Natural killer cell (primary cell): Measurements from ENCODE around the gene CA10. TPM values are rescaled to one million over a fixed set of nuclear protein-coding genes. Genes with fewer than 3 reads are reported as not detected.

ENCODE experiments used
- ATAC-seq, 3 donors: fragments of 150-1000 bp in 2 of 3; fragments of 200-7000 bp in 1 of 3; cut with Tn5 transposase; 1 replicate in 1 of 3; 2 replicates in 2 of 3; pipeline ENCODE4 v1.10.0; 2021; ENCODE audit warnings: mild to moderate bottlenecking in 2 of 3, moderate library complexity in 2 of 3
- DNase-seq, 2 donors: peaks; one replicate each; pipeline versions ENCODE4 v3.0.0 to v3.0.0-alpha.2; 2013 to 2021; ENCODE audit warnings: mixed read lengths in 1 of 2
- H3K27ac ChIP-seq: one replicate; pipeline ENCODE4 v1.5.1; 2013; ENCODE audit warnings: mild to moderate bottlenecking, low read length
- H3K27me3 ChIP-seq: one replicate; pipeline ENCODE4 v1.6.1; 2013; ENCODE audit warnings: low read length; ENCODE audit not compliant: control insufficient read depth, insufficient read depth
- H3K36me3 ChIP-seq: one replicate; pipeline ENCODE4 v1.6.1; 2013; ENCODE audit warnings: low read length; ENCODE audit not compliant: control insufficient read depth, insufficient read depth
- H3K4me1 ChIP-seq: one replicate; pipeline ENCODE4 v1.6.1; 2013; ENCODE audit warnings: low read length; ENCODE audit not compliant: control insufficient read depth, insufficient read depth
- H3K4me3 ChIP-seq: one replicate; pipeline ENCODE4 v1.5.1; 2013; ENCODE audit warnings: low read length
- H3K9me3 ChIP-seq: one replicate; pipeline ENCODE4 v1.6.1; 2013; ENCODE audit warnings: low read length; ENCODE audit not compliant: control insufficient read depth, insufficient read depth
- H3K27ac Mint-ChIP-seq, 2 donors: one replicate each; pipeline ENCODE4 v1.8.0; 2022; ENCODE audit warnings: mild to moderate bottlenecking in 2 of 2, mixed read lengths in 2 of 2, moderate library complexity in 1 of 2
- H3K27me3 Mint-ChIP-seq, 2 donors: one replicate each; pipeline ENCODE4 v1.8.0; 2022; ENCODE audit warnings: low read depth in 2 of 2, mixed read lengths in 2 of 2
- H3K36me3 Mint-ChIP-seq: one replicate; pipeline ENCODE4 v1.8.0; 2022; ENCODE audit warnings: mixed read lengths
- H3K4me1 Mint-ChIP-seq, 2 donors: one replicate each; pipeline ENCODE4 v1.8.0; 2022; ENCODE audit warnings: mixed read lengths in 2 of 2
- H3K4me3 Mint-ChIP-seq: one replicate; pipeline ENCODE4 v1.8.0; 2022; ENCODE audit warnings: mild to moderate bottlenecking, moderate library complexity, mixed read lengths
- H3K9me3 Mint-ChIP-seq, 2 donors: one replicate each; pipeline ENCODE4 v1.8.0; 2022; ENCODE audit warnings: mixed read lengths in 2 of 2
- CTCF ChIP-seq: fragments of 200-600 bp; IDR thresholded peaks from one replicate; pipeline ENCODE4 v1.8.0; 2022; ENCODE audit warnings: antibody characterized with exemption
- WGBS: methylation state at CpG from one replicate; pipeline ENCODE4 v1.1.7; 2013; ENCODE audit warnings: missing lambda C conversion rate; ENCODE audit not compliant: insufficient coverage; 5-methylcytosine and 5-hydroxymethylcytosine counted together
- intact Hi-C: fragments of 100-400 bp; cut with micrococcal nuclease; formaldehyde crosslinking; loops from one replicate; pipeline ENCODE4 v1.14.2; 2022
- total RNA-seq, 4 donors: library from RNA; stranded (reverse); fragments of 120-200 nt in 1 of 4; gene quantifications; one replicate each; pipeline versions ENCODE4 v1.2.3 to v1.2.4, GENCODE V29; 2013 to 2022

Gene CA10
- total RNA-seq, 3 donors from 2014 or later (not counting 1 experiment from before 2014, with no cell fraction given) = not detected

GRCh38 chr17:51820252-51820651, 338.3 kb downstream of the CA10 start:
- H3K27me3 Mint-ChIP-seq = peaks cover 0 to 3% of the 10 kb centered on the region in 2 donors
- TF ChIP-seq CTCF = no peak
- WGBS = 92% methylated on average over 2 of the region's 6 CpGs
- no peaks in the 10 kb centered on the region for H3K36me3 Mint-ChIP-seq
- Histone ChIP-seq H3K27ac (no peak overlapping the region), H3K36me3 (no peaks in the 10 kb centered on the region), H3K4me1 (no peaks in the 10 kb centered on the region), H3K4me3 (no peak overlapping the region), H3K9me3 (no peaks in the 10 kb centered on the region), H3K27me3 (no peaks in the 10 kb centered on the region)
- DNase-seq = no peak
- no peak overlapping the region for H3K4me3 Mint-ChIP-seq
- no peaks in the 10 kb centered on the region for H3K9me3 Mint-ChIP-seq
- no peak for ATAC-seq
- no peak overlapping the region for H3K27ac Mint-ChIP-seq
- no peaks in the 10 kb centered on the region for H3K4me1 Mint-ChIP-seq
- intact Hi-C loops = no loop called here

- Mint-ChIP-seq H3K4me3 (no peak overlapping the region), H3K9me3 (no peaks in the 10 kb centered on the region), H3K27me3 (peaks cover 3 to 5% of the 10 kb centered on the region in 2 donors), H3K27ac (no peak overlapping the region), H3K36me3 (no peaks in the 10 kb centered on the region), H3K4me1 (no peaks in the 10 kb centered on the region)
- ATAC-seq (no peak), DNase-seq (no peak)
- H3K36me3 ChIP-seq = no peaks in the 10 kb centered on the region
- no peak overlapping the region for H3K27ac ChIP-seq
- H3K9me3 ChIP-seq = no peaks in the 10 kb centered on the region
- no peak overlapping the region for H3K4me3 ChIP-seq
- 61% methylated on average over 6 of the region's 6 CpGs for WGBS
- no peaks in the 10 kb centered on the region for H3K4me1 ChIP-seq
- TF ChIP-seq CTCF = no peak
- intact Hi-C loops = no loop called here
- no peaks in the 10 kb centered on the region for H3K27me3 ChIP-seq
These were observed 338.9 kb downstream of the CA10 start for GRCh38 chr17:51819341-51820219.

GRCh38 chr17:51818777-51819176, 339.7 kb downstream of the CA10 start:
- no peak for TF ChIP-seq CTCF
- intact Hi-C loops = no loop called here
- DNase-seq (no peak), ATAC-seq (no peak)
- Mint-ChIP-seq H3K4me3 (no peak overlapping the region), H3K4me1 (no peaks in the 10 kb centered on the region), H3K27me3 (peaks cover 3 to 6% of the 10 kb centered on the region in 2 donors), H3K9me3 (no peaks in the 10 kb centered on the region), H3K36me3 (no peaks in the 10 kb centered on the region), H3K27ac (no peak overlapping the region)
- H3K27me3 ChIP-seq = no peaks in the 10 kb centered on the region
- no CpG with 5 or more reads among the region's 1 CpG for WGBS
- no peak overlapping the region for H3K27ac ChIP-seq
- H3K36me3 ChIP-seq = no peaks in the 10 kb centered on the region
- no peaks in the 10 kb centered on the region for H3K4me1 ChIP-seq
- no peaks in the 10 kb centered on the region for H3K9me3 ChIP-seq
- H3K4me3 ChIP-seq = no peak overlapping the region
